ENCODE results near the gene NR2F6.

The NR2F6 gene

DNA sequence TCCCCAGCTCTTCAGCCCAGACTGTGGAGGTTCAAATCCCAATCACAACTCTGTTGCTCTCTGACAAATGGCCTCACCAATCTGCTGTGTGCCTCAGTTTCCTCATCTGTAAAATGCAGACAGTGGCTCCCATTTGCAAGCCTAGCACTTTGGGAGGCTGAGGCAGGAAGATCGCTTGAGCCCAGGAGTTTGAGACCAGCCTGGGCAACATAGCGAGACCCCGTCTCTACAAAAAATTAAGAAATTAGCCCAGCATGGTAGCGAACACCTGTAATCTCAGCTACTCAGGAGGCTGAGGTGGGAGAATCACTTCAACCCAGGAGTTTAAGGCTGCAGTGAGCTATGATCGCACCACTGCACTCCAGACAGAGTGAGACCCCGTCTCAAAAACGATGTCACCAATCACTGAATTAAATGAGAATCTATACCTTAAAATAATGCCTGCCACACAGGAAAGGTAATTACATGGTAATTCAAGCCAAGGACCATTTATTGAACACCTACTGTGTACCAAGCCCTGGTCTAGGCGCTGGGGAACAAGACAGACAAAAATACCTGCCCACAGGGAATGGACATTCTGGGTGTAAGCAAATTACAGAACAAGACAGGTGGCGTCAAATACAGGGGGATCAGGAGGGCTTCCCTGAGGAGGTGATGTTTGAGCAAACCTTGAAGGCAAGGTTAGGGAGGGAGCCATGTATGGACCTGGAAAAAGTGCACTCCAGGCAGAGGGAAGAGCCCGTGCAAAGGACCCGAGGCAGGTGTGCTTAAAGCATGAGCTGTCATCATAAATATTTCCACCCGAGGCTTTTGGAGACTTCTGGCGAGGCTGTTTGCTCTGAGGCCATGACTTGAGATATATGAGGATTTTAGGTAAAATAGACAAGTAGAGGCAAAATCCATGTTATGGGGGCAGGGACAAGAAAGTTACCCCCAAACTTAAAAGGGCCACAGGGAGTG lies 7.7 kb downstream of the NR2F6 start:
- DNase-seq (ENCODE audit: low read depth) = no peak

DNA sequence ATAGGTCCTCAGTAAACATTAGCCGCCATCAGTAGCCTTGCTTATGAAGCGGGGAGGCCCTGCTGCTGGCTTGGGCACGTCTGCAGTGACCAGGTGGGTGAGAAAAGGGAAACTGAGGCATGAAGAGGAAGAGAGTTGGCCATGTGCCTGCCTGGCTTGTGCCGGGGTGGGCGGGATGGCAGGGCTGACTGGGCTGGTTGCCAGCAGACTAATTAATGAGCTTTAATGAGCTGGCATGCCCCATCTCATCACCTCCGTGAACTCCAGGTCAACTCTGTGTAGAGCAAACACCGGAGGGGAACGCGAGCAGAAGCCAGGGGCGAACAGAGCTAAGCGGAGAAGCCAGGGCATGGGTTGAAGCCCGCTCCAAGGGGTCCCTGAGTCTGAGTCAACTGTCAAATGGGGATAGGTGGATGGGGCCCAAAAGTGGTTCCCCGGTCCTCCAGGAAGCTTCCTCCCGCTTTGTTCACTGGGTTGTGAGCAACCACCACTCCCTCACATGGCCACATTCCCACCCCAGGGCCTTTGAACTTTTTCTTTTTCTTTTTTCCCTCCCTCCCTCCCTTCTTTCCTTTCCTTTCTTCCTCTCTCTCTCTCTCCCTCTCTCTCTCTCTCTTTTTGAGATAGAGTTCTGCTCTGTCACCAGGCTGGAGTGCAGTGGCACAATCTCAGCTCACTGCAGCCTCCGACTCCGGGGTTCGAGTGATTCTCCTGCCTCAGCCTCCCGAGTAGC lies 8.7 kb downstream of the NR2F6 start:
- no peak for DNase-seq (ENCODE audit: low read depth)

DNA sequence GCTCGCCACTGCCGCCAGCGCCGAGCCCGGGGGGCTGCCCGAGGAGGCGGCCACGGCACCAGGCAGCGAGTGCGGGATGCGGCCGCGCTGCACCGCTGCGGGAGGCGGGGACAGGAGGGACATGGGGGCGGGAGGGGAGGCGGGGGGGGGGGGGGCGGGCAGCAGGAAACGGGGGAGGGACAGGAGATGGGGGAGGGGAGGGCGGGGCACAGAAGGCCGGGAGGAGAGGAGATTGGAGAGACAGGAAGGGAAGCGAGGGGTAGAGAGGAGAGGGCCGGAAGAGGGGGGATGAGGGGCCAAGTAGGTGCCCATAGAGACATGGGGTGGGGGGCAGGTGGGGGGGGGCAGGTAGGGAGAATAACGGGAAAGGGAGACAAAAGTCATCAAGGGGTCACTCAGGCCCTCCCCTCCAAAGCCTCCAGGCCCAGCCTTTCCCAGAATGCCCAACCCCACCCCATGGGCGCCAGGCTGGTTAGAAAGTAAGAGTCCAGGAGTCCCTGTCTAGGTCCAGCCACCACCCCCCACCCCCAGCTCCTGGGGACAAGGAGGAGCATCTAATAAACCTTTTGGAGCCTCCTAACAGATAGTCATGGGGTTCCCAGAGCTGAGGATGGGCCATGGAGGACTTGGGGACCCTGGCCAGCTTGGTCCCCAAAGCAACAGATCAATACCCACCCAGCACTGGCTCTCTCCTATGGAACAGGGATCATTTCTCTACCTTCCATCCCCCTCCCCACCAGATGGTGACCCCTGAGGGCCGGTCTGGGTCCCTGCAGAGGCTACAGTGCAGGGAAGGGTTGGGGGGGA lies 9.5 kb downstream of the NR2F6 start:
- peak; percentile 69 for DNase-seq (ENCODE audit: low read depth)

- DNase-seq (ENCODE audit: low read depth) = peak; percentile 78
These were observed 10.3 kb downstream of the NR2F6 start for GRCh38 chr19:17235300-17235970.

DNA sequence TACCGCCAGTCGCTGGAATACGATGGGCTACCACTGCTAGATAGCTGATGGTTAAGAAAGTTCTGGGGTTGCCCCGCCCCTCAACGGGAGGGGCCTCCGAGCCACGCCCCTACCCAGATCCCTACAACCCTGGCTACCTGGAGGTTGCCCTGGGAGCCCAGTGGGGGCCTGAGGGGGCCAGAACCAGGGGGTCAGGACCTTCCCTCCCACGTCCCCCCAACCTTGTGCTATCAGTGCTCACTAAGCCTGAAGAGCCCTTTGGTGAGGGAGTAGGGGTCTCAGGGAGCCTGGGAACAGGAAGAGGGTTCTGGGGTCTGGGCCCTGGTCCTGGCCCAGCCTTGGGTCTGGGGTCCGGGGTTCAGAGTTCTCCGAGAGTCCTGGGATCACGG lies 10.8 kb downstream of the NR2F6 start:
- peak; percentile 71 for DNase-seq (ENCODE audit: low read depth)

DNA sequence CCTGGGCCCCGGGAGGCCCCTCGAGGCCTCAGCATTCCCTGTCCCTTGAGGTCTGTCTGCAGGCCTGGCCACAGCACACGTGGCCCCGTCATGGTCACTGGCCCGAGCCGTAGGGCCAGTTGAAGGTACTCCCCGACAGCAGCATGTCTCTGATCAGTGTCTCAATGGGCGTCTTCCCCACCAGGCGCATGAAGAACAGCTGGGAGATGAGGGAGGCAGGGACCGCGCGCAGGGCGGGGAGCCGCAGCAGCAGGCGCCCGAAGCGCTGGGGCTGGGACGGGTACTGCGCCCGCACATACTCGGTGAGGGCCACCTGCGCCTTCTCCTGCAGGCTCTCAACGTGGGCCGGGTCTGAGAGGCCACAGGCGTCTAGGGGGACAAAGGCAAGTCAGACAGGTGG lies 13.5 kb downstream of the NR2F6 start:
- no peak for DNase-seq (ENCODE audit: low read depth)

GRCh38 chr19:17229890-17230289 lies 15.8 kb downstream of the NR2F6 start:
- DNase-seq (ENCODE audit: low read depth) = no peak

- DNase-seq (ENCODE audit: low read depth) = no peak
These were observed 17.8 kb downstream of the NR2F6 start for GRCh38 chr19:17227798-17228367.

- DNase-seq (ENCODE audit: low read depth) = peak; percentile 99
These were observed 19.5 kb downstream of the NR2F6 start, which contains the start of gene OCEL1 for GRCh38 chr19:17226002-17226933. OCEL1 (plus strand) TSS chr19:17226226; CDS start chr19:17226248, 22 bp downstream.

GRCh38 chr19:17225053-17225452 lies 20.7 kb downstream of the NR2F6 start:
- no peak for DNase-seq (ENCODE audit: low read depth)

DNA sequence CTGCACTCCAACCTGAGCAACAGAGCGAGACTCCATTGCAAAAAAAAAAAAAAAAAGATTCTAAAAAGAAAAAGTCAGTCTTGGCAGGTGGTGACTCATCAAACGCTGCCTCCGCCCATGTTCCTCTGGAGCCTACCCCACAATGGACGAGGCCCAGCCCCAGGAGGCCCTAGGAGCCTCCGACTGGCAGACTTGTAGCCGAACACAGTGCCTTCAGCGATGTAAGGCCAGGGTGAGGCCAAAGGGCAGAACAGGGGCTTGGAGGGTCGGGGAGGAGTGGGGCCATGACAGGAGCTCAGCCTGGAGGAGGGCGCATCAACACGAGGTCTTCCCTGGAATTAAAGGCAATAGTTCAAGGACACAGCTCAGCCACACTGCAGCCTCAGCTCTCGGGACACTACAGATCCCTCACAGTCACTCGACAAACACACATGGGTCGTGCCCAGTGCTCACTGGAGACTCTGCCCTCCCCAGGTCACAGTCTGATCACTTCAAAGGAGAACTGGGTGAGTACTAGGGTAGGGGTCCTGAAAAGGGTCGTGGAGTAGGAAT lies 25.4 kb downstream of the NR2F6 start:
- peak; percentile 84 for DNase-seq (ENCODE audit: low read depth)

- no peak for DNase-seq (ENCODE audit: low read depth)
These were observed 26.4 kb downstream of the NR2F6 start for GRCh38 chr19:17219286-17219685.

DNA sequence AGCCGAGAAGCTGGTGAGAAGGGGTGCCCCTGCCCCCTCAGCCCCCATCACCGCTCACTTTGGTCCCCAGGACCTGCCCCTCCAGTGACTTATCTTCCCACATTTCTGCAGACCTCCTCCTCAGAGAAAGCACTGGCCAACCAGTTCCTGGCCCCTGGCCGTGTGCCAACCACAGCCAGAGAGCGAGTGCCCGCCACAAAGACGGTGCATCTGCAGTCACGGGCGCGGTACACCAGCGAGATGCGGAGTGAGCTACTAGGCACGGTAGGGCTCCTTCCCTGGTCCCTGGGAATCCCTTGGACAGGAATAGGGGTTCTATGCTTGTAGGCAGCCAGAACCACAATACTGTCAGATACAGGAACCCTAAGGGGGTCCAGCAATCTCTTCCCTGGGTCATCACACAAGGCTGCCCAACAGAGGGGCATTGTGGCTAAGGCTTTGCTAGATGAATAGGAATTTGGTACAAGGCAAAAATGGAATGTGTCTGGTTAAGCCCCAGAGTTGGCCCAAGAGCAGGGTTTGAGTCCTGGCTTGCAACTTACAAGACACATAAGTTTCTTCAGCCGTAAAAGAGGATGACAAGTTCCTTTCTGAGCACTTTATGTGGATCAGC lies 29.6 kb downstream of the NR2F6 start:
- DNase-seq (ENCODE audit: low read depth) = no peak

GRCh38 chr19:17215127-17215971 lies 30.4 kb downstream of the NR2F6 start, which contains the start of gene USE1:
USE1 (plus strand) TSS chr19:17215357; CDS start chr19:17215406, 49 bp downstream.
- DNase-seq (ENCODE audit: low read depth) = peak; percentile 94

DNA sequence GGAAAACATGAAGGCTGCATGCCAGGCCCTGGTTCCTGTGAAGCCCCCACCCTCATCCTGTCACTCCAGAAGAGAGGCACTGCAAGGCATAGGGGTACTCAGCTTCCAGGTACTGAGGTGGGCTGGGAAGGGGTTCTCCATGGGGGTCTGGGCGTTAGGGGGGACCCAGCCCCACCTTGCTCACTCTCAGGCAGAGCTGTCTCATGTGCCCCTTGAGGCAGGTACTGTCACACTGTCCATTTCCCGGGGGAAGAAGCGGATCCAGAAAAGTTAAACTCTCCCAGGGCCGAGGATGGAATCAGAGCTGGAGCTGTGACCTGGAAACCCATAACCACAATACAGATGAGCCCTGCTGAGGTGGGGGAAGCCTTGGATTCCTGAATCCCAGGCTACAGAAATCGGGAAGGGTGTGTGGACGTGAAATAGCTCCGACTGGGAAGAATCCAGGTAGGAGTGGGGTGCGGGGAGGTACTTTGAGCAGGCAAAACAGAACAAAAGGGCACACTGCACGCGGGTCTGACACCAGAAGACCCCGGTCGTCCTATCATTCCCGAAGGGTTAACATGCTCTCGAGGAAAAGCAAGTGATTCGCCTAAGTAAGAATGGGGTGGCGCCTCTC lies 31.1 kb downstream of the NR2F6 start:
- DNase-seq (ENCODE audit: low read depth) = no peak

- DNase-seq (ENCODE audit: low read depth) = no peak
These were observed 32.4 kb downstream of the NR2F6 start for GRCh38 chr19:17213334-17213733.

DNA sequence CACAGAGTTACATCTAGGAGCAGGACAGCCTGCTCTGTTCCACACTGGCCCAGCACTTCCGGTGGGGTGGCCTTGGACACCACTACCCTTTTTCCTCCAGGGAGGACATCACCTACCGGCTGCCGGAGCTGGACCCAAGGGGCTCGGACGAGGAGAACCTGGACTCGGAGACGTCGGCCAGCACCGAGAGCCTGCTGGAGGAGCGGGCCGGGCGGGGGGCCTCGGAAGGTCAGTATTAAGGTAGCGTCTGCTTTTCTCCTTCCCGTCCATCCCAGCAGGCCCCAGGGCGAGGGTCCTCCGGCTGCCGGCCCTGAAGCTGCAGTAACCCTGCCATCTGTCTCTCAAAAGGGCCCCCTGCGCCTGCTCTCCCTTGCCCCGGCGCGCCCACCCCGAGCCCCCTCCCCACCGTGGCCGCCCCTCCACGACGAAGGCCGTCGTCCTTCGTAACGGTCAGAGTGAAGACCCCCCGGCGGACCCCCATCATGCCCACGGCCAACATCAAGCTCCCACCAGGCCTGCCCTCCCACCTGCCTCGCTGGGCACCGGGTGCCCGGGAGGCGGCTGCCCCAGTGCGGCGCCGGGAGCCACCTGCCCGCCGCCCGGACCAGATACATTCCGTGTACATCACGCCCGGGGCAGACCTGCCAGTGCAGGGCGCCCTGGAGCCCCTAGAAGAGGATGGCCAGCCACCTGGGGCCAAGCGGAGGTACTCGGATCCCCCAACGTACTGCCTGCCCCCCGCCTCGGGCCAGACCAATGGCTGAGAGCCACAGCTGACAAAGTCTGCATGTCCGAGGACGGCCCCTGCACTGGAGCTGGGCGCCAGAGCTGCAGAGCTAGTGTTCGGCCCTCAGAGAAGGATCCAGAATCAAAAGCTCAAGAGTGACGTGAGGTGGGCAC lies 33.9 kb downstream of the NR2F6 start:
- no peak for DNase-seq (ENCODE audit: low read depth)
